Mesothelial cell of epicardium (in vitro differentiated cells): ENCODE data around the gene VASH1. TPM values are rescaled to one million over a fixed set of nuclear protein-coding genes. Genes with fewer than 3 reads are reported as not detected.

Source experiments
- DNase-seq, 2 experiments: peaks; one replicate each; pipeline ENCODE4 v3.0.0; 2021; ENCODE audit warnings: low spot score in 2 of 2; ENCODE audit not compliant: unreplicated experiment in 2 of 2
- H3K27ac Mint-ChIP-seq: 2 replicates; pipeline ENCODE4 v1.8.0; 2021; ENCODE audit warnings: mixed read lengths
- H3K27me3 Mint-ChIP-seq: 2 replicates; pipeline ENCODE4 v1.8.0; 2021; ENCODE audit warnings: low read depth, mixed read lengths
- H3K36me3 Mint-ChIP-seq: 2 replicates; pipeline ENCODE4 v1.8.0; 2021; ENCODE audit warnings: mixed read lengths
- H3K4me1 Mint-ChIP-seq: 2 replicates; pipeline ENCODE4 v1.8.0; 2021; ENCODE audit warnings: mixed read lengths
- H3K4me3 Mint-ChIP-seq: 2 replicates; pipeline ENCODE4 v1.8.0; 2021; ENCODE audit warnings: mild to moderate bottlenecking, moderate library complexity, mixed read lengths
- H3K9me3 Mint-ChIP-seq: 2 replicates; pipeline ENCODE4 v1.8.0; 2021; ENCODE audit warnings: mixed read lengths
- CTCF ChIP-seq: fragments of 200-600 bp; sonication (generic); IDR thresholded peaks from one replicate; pipeline ENCODE4 v1.5.0; 2021; ENCODE audit warnings: antibody characterized with exemption; ENCODE audit not compliant: unreplicated experiment
- total RNA-seq: library from RNA; stranded (reverse); gene quantifications from 3 replicates; pipeline ENCODE4 v1.2.1, GENCODE V29; 2021

Gene VASH1
- total RNA-seq, 1 donor from 2014 or later, result 55.5 TPM

GRCh38 chr14:76724651-76725550 lies 36.4 kb upstream of the VASH1 start:
- Mint-ChIP-seq H3K27me3 (peaks cover 30% of the 10 kb centered on the region), H3K4me1 (peaks cover 12% of the 10 kb centered on the region), H3K9me3 (no peaks in the 10 kb centered on the region), H3K4me3 (no peak overlapping the region), H3K36me3 (no peaks in the 10 kb centered on the region), H3K27ac (no peak overlapping the region)
- no peak for TF ChIP-seq CTCF
- no peak for DNase-seq

- Mint-ChIP-seq H3K36me3 (no peaks in the 10 kb centered on the region), H3K27ac (no peak overlapping the region), H3K27me3 (peaks cover 34% of the 10 kb centered on the region), H3K4me1 (peaks cover 5% of the 10 kb centered on the region), H3K4me3 (no peak overlapping the region), H3K9me3 (no peaks in the 10 kb centered on the region)
- no peak for TF ChIP-seq CTCF
- no peak for DNase-seq
These were observed 34.7 kb upstream of the VASH1 start for GRCh38 chr14:76726551-76726970.

GRCh38 chr14:76727384-76727783 lies 33.9 kb upstream of the VASH1 start:
- DNase-seq, result no peak
- Mint-ChIP-seq H3K4me3 (no peak overlapping the region), H3K9me3 (no peaks in the 10 kb centered on the region), H3K36me3 (no peaks in the 10 kb centered on the region), H3K27ac (no peak overlapping the region), H3K27me3 (peaks cover 34% of the 10 kb centered on the region), H3K4me1 (peaks cover 5% of the 10 kb centered on the region)
- no peak for TF ChIP-seq CTCF

- Mint-ChIP-seq H3K4me1 (peaks cover 5% of the 10 kb centered on the region), H3K27ac (no peak overlapping the region), H3K9me3 (no peaks in the 10 kb centered on the region), H3K36me3 (no peaks in the 10 kb centered on the region), H3K4me3 (no peak overlapping the region), H3K27me3 (peaks cover 34% of the 10 kb centered on the region)
- DNase-seq, result no peak
- no peak for TF ChIP-seq CTCF
These were observed 33.4 kb upstream of the VASH1 start for GRCh38 chr14:76727901-76728300.

- Mint-ChIP-seq H3K9me3 (no peaks in the 10 kb centered on the region), H3K4me3 (no peak overlapping the region), H3K4me1 (peaks cover 3% of the 10 kb centered on the region), H3K27ac (no peak overlapping the region), H3K36me3 (no peaks in the 10 kb centered on the region), H3K27me3 (peaks cover 34% of the 10 kb centered on the region)
- TF ChIP-seq CTCF, result no peak
- no peak for DNase-seq
These were observed 32.0 kb upstream of the VASH1 start for GRCh38 chr14:76729258-76729657.
